ENCODE measurements around the gene CARD11. TPM values are rescaled to one million over a fixed set of nuclear protein-coding genes. Genes with fewer than 3 reads are reported as not detected.

The CARD11 gene
- total RNA-seq, 1 experiment from 2014 or later: 0.57 TPM

GRCh38 chr7:2873146-2873545 lies 170.5 kb downstream of the CARD11 start:
- H3K4me3 ChIP-seq (replicated peaks in 1 of 2; ENCODE audit: low read depth in 1 of 2, low read length in 2 of 2): no peak overlapping the region
- H3K36me3 ChIP-seq (ENCODE audit: control insufficient read depth in 1 of 2, insufficient read depth in 2 of 2, low read length in 2 of 2): no peaks in the 10 kb centered on the region
- POLR2A ChIA-PET: no interaction called here
- no peaks in the 10 kb centered on the region for H3K9me3 ChIP-seq (ENCODE audit: control insufficient read depth in 1 of 2, insufficient read depth in 1 of 2, low read depth in 1 of 2, low read length in 2 of 2)
- no TSS peak for BruUV-seq (replicated peaks)
- no peaks in the 10 kb centered on the region for H3K27me3 ChIP-seq (ENCODE audit: insufficient read depth, low read length)
- RAD21 ChIA-PET (ENCODE audit: low non-redundant PET in 1 of 2, low total read pairs in 2 of 2, uncharacterized antibody in 2 of 2, unreplicated experiment in 2 of 2): no interaction called here
- H3K9me2 ChIP-seq (ENCODE audit: insufficient read depth): no peaks in the 10 kb centered on the region
- CTCF ChIA-PET: no interaction called here
- no peak overlapping the region for H2AFZ ChIP-seq (ENCODE audit: low read depth, low read length, poor library complexity, severe bottlenecking)
- peaks cover 3 to 34% of the 10 kb centered on the region in 2 experiments; a peak in 3 of 4 replicates for H3K4me1 ChIP-seq (ENCODE audit: control insufficient read depth in 1 of 2, insufficient read depth in 2 of 2, low read length in 2 of 2)
- no peaks in the 10 kb centered on the region for H3K79me2 ChIP-seq (ENCODE audit: insufficient read depth, low read length)
- ATAC-seq (no peak), DNase-seq (ENCODE audit: low read depth, low spot score) (no peak)
- no peak overlapping the region for H3K9ac ChIP-seq (ENCODE audit: low read length)
- no peak overlapping the region for H3K27ac ChIP-seq (ENCODE audit: low read depth, low read length)
- TF ChIP-seq REST (IDR thresholded peaks at IDR 0.05; ENCODE audit: low read depth) (no peak), POLR2AphosphoS5 (IDR thresholded peaks at IDR 0.05; ENCODE audit: low read depth, low read length) (no peak), CBX3 (IDR thresholded peaks at IDR 0.05; ENCODE audit: low read depth) (no peak), ATF3 (IDR thresholded peaks at IDR 0.05) (no peak), SP1 (IDR thresholded peaks at IDR 0.05; ENCODE audit: low read depth) (no peak), JUND (IDR thresholded peaks at IDR 0.05) (no peak), CEBPB (IDR thresholded peaks at IDR 0.05; ENCODE audit: low read depth) (no peak), EZH2 (IDR thresholded peaks at IDR 0.05) (no peak), YY1 (IDR thresholded peaks at IDR 0.05; ENCODE audit: extremely low read depth, insufficient replicate concordance, low read depth, low read length) (no peak), CTCF (IDR thresholded peaks at IDR 0.05 in 2 of 3, conservative IDR thresholded peaks at IDR 0.05 in 1 of 3; ENCODE audit: borderline replicate concordance in 1 of 3, insufficient read depth in 1 of 3, low read depth in 2 of 3, low read length in 2 of 3) (no peak), TCF7L2 (IDR thresholded peaks at IDR 0.05; ENCODE audit: borderline replicate concordance, extremely low read depth, insufficient read depth, insufficient read length) (no peak), ZFX (IDR thresholded peaks at IDR 0.05) (no peak), RAD21 (IDR thresholded peaks at IDR 0.05; ENCODE audit: low read depth) (no peak), MAX (IDR thresholded peaks at IDR 0.05) (no peak), EZH2phosphoT487 (IDR thresholded peaks at IDR 0.05; ENCODE audit: borderline replicate concordance) (no peak), EGR1 (IDR thresholded peaks at IDR 0.05; ENCODE audit: low read depth) (no peak)
- no peaks in the 10 kb centered on the region for H4K20me1 ChIP-seq (ENCODE audit: insufficient read depth)
- H3K4me2 ChIP-seq (ENCODE audit: low read length): no peak overlapping the region
- intact Hi-C loops (cut with micrococcal nuclease): no loop called here
